Memory B cell (primary cell): ENCODE measurements around the gene NUMA1.

Source experiments
- ATAC-seq: fragments of 150-1000 bp; cut with Tn5 transposase; 2 replicates; pipeline ENCODE4 v1.10.0; 2021; ENCODE audit warnings: low read depth, mild to moderate bottlenecking, moderate library complexity
- DNase-seq, 2 donors: peaks; one replicate each; pipeline ENCODE4 v3.0.0; 2022; ENCODE audit warnings: low spot score in 2 of 2
- H3K27ac Mint-ChIP-seq: one replicate; pipeline ENCODE4 v1.8.0; 2022; ENCODE audit warnings: mild to moderate bottlenecking, moderate library complexity, mixed read lengths
- H3K27me3 Mint-ChIP-seq: one replicate; pipeline ENCODE4 v1.8.0; 2022; ENCODE audit warnings: mixed read lengths
- H3K36me3 Mint-ChIP-seq: one replicate; pipeline ENCODE4 v1.8.0; 2022; ENCODE audit warnings: mild to moderate bottlenecking, mixed read lengths
- H3K4me1 Mint-ChIP-seq: one replicate; pipeline ENCODE4 v1.8.0; 2022; ENCODE audit warnings: mixed read lengths
- H3K4me3 Mint-ChIP-seq: one replicate; pipeline ENCODE4 v1.8.0; 2022; ENCODE audit warnings: mild to moderate bottlenecking, moderate library complexity, mixed read lengths
- H3K9me3 Mint-ChIP-seq: one replicate; pipeline ENCODE4 v1.8.0; 2022; ENCODE audit warnings: mixed read lengths

The NUMA1 gene

GRCh38 chr11:72080326-72081183 is at the start of gene NUMA1, which contains the start of gene LRRC51:
TSS of gene NUMA1 (minus strand) at chr11:72080542. CDS start at chr11:72035943, 44,599 bp downstream.
TSS of gene LRRC51 (plus strand) at chr11:72080850. CDS start at chr11:72089084, 8,234 bp downstream.
- Mint-ChIP-seq H3K4me1 (peaks cover 29% of the 10 kb centered on the region), H3K27ac (peak within 1 kb of the TSS; percentile 99), H3K9me3 (no peaks in the 10 kb centered on the region), H3K36me3 (peaks cover under 1% of the 10 kb centered on the region), H3K4me3 (peak within 1 kb of the TSS; percentile 96), H3K27me3 (no peaks in the 10 kb centered on the region)
- DNase-seq (peak; percentile 94 to 96), ATAC-seq (peak; percentile 91)

- no peak for ATAC-seq
- H3K4me1 Mint-ChIP-seq: peaks cover 2% of the 10 kb centered on the region
- H3K36me3 Mint-ChIP-seq: peaks cover 10% of the 10 kb centered on the region
- no peak for DNase-seq
- H3K27ac Mint-ChIP-seq: no peak overlapping the region
- H3K27me3 Mint-ChIP-seq: peaks cover 15% of the 10 kb centered on the region
- no peak overlapping the region for H3K4me3 Mint-ChIP-seq
- peaks cover 12% of the 10 kb centered on the region for H3K9me3 Mint-ChIP-seq
Observed at GRCh38 chr11:72129381-72129780, 49.0 kb upstream of the NUMA1 start.

GRCh38 chr11:72127923-72128322 is 47.6 kb upstream of the NUMA1 start:
- peaks cover 10% of the 10 kb centered on the region for H3K36me3 Mint-ChIP-seq
- H3K4me3 Mint-ChIP-seq: no peak overlapping the region
- H3K27ac Mint-ChIP-seq: no peak overlapping the region
- no peaks in the 10 kb centered on the region for H3K4me1 Mint-ChIP-seq
- peaks cover 17% of the 10 kb centered on the region for H3K27me3 Mint-ChIP-seq
- no peak for DNase-seq
- H3K9me3 Mint-ChIP-seq: peaks cover 12% of the 10 kb centered on the region
- ATAC-seq: no peak

DNA sequence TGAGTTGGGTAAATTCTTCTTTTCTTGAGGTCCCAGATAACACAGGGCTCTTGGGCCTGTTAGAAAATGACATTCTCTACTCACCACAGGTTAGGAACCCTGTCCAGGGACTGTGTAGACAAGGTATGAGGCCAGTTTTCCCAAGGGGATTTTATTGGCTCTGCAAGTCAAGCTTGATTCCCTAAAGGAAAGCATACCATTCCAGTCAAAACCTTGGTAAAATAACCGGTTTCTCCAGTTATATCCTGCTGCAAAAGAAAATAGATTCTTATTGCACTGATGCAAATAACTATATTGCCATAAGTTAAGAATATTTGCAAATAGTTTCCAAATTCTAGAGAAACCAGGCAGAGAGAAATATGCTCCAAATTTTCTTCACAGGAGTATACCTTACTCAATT is 45.6 kb upstream of the NUMA1 start:
- H3K27me3 Mint-ChIP-seq: peaks cover 22% of the 10 kb centered on the region
- ATAC-seq: no peak
- no peaks in the 10 kb centered on the region for H3K4me1 Mint-ChIP-seq

DNA sequence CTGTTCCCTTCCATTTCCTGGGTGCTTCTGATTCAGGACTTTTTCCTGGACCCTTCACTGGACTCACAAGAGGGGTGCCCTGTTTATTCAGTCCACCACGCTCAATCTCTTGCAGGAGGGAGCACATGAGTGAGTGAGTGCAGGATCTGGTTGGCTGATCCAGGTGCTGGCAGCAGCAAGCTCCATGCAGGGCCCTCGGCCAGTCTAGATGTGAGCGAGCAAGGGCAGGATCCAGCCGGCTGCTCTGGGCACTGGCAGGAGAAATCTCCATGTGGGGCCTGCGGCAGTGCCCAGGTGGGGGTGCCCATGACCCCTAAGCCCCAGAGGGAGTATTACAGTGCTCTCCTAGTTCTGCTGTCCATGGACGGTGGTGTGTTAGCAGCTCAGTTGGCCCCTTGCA is 43.7 kb upstream of the NUMA1 start:
- H3K27me3 Mint-ChIP-seq: peaks cover 20% of the 10 kb centered on the region

More for the DNA sequence above, 45.6 kb upstream of the NUMA1 start:
- Mint-ChIP-seq H3K4me3 (no peak overlapping the region), H3K9me3 (peaks cover 12% of the 10 kb centered on the region), H3K36me3 (peaks cover 10% of the 10 kb centered on the region), H3K27ac (no peak overlapping the region)
- DNase-seq: no peak

DNA sequence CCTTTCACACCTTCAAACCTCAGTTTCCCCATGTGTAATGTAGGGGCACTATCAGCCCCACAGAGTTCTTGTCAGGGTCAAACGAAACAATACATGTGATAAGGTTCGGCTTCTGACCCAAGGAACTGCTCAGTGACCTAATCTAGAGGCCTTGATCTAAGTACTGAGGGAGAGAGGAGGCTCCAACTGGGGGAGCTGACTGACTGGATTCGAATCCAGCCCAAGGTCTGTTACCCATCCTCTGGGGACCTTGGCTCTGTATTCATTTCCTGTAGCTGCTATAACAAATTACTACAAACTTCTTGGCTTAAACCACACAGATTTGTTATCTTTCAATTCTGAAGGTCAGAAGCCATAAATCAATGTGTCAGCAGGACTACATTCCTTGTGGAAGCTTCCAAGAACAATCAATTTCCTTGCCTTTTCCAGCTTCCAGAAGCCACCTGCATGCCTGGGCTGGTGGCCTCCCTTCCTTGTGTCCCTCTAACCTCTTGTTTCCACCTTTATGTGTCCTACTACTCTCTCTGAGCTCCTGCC is 42.8 kb upstream of the NUMA1 start:
- H3K27ac Mint-ChIP-seq: no peak overlapping the region
- peaks cover 4% of the 10 kb centered on the region for H3K9me3 Mint-ChIP-seq
- H3K36me3 Mint-ChIP-seq: peaks cover 2% of the 10 kb centered on the region
- no peaks in the 10 kb centered on the region for H3K4me1 Mint-ChIP-seq
- no peak overlapping the region for H3K4me3 Mint-ChIP-seq
- no peak for ATAC-seq
- no peak for DNase-seq
- H3K27me3 Mint-ChIP-seq: peaks cover 19% of the 10 kb centered on the region

More for the DNA sequence above, 43.7 kb upstream of the NUMA1 start:
- H3K36me3 Mint-ChIP-seq: peaks cover 7% of the 10 kb centered on the region
- ATAC-seq (no peak), DNase-seq (no peak)
- H3K4me3 Mint-ChIP-seq: no peak overlapping the region
- H3K9me3 Mint-ChIP-seq: peaks cover 9% of the 10 kb centered on the region
- H3K4me1 Mint-ChIP-seq: no peaks in the 10 kb centered on the region
- H3K27ac Mint-ChIP-seq: no peak overlapping the region

- Mint-ChIP-seq H3K27me3 (peaks cover 20% of the 10 kb centered on the region), H3K9me3 (peaks cover 4% of the 10 kb centered on the region), H3K4me1 (no peaks in the 10 kb centered on the region), H3K4me3 (no peak overlapping the region), H3K27ac (no peak overlapping the region), H3K36me3 (peaks cover 2% of the 10 kb centered on the region)
- DNase-seq (no peak), ATAC-seq (no peak)
Observed at GRCh38 chr11:72122607-72123006, 42.3 kb upstream of the NUMA1 start.

GRCh38 chr11:72120930-72121329 is 40.6 kb upstream of the NUMA1 start:
- ATAC-seq (no peak), DNase-seq (no peak)
- no peak overlapping the region for H3K4me3 Mint-ChIP-seq
- H3K27me3 Mint-ChIP-seq: peaks cover 23% of the 10 kb centered on the region
- H3K4me1 Mint-ChIP-seq: no peaks in the 10 kb centered on the region
- peaks cover 2% of the 10 kb centered on the region for H3K9me3 Mint-ChIP-seq
- peaks cover 2% of the 10 kb centered on the region for H3K36me3 Mint-ChIP-seq
- H3K27ac Mint-ChIP-seq: no peak overlapping the region

DNA sequence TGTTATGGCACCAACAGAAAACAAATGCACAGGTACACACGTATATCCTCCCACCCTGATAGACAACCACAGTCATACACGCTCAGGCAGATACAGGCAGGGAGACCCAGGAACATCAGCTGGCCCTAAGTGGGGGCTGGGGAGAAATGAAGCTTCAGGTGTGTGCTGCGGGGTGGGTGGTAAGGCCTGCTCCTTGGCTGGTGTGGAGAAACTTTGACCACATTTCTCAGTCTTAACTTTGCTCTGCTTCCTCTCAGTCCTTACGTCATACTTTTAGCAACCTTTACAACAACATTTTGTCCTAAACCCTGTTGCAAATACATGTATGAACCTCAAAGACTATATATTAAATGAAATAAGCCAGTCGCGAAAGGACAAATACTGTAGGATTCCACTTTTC is 38.9 kb upstream of the NUMA1 start:
- Mint-ChIP-seq H3K36me3 (peaks cover 2% of the 10 kb centered on the region), H3K4me3 (no peak overlapping the region), H3K4me1 (no peaks in the 10 kb centered on the region), H3K27ac (no peak overlapping the region), H3K9me3 (no peaks in the 10 kb centered on the region), H3K27me3 (peaks cover 20% of the 10 kb centered on the region)
- ATAC-seq (no peak), DNase-seq (no peak)

DNA sequence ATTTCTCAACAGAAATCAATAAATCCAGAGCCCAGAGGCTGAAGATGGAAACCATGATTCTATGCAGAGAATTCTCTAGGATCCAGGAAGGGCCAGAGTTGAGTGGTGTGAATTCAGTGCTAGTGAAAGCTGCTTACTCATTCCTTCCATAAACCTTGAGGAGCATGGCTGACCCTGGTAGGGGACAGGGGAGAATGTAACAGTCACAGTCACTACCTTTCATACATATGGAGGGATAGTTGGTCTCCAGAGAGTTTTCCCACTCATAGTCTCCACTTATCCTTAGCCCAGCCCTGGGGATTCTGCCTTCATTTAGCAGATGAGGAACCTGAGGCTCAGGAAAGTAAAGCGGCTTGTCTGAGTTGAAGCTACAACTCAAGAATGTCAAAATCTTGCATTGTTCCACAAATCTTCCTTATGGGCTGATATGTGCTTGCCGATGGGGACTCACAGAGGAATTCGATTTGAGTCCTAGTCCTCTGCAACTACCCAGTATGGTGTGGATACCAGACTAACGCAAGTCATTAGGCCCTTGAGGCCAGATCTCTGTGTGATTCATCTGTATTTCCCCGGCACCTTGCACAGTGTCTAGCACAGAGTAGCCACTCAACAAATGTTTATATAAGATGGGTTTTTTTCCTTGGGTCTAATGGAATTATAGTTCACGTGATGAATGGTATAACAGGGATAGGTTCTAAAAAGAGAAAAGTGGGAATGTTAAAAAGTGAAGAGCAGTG is 35.8 kb upstream of the NUMA1 start:
- peaks cover 11% of the 10 kb centered on the region for H3K4me1 Mint-ChIP-seq
- ATAC-seq (no peak), DNase-seq (no peak)
- no peak overlapping the region for H3K4me3 Mint-ChIP-seq
- no peaks in the 10 kb centered on the region for H3K9me3 Mint-ChIP-seq
- H3K36me3 Mint-ChIP-seq: peaks cover 2% of the 10 kb centered on the region
- peaks cover 14% of the 10 kb centered on the region for H3K27me3 Mint-ChIP-seq
- H3K27ac Mint-ChIP-seq: no peak overlapping the region

DNA sequence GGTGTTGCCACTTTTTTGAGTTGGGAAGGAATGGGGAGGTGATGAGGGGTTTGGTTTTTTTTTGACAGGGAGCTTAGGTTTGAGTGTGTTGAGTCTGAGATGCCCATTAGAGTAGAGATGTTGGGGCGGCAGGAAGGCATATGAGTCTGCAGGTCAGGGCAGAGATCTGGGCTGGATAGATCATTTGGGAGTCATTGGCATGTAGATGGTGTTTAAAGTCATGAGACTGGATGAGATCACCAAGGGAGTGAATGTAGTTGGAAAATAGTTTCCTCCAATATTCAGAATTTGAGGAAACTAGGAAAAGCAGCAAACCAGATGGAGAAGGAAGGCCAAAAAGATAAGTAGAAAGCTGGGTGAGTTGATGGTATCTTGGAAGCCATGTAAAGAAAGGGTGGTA is 34.2 kb upstream of the NUMA1 start:
- H3K4me1 Mint-ChIP-seq: peaks cover 16% of the 10 kb centered on the region
- ATAC-seq (no peak), DNase-seq (no peak)
- H3K27me3 Mint-ChIP-seq: peaks cover 9% of the 10 kb centered on the region
- no peak overlapping the region for H3K4me3 Mint-ChIP-seq
- H3K36me3 Mint-ChIP-seq: peaks cover 4% of the 10 kb centered on the region
- H3K9me3 Mint-ChIP-seq: no peaks in the 10 kb centered on the region
- H3K27ac Mint-ChIP-seq: no peak overlapping the region

- Mint-ChIP-seq H3K4me1 (peaks cover 16% of the 10 kb centered on the region), H3K27me3 (peaks cover 6% of the 10 kb centered on the region), H3K36me3 (peaks cover 4% of the 10 kb centered on the region), H3K9me3 (no peaks in the 10 kb centered on the region), H3K27ac (peak overlapping the region; percentile 95), H3K4me3 (peak overlapping the region; percentile 95)
- ATAC-seq: peak; percentile 0
- DNase-seq: no peak
Observed at GRCh38 chr11:72112978-72113808, 32.9 kb upstream of the NUMA1 start.

- peaks cover 6% of the 10 kb centered on the region for H3K36me3 Mint-ChIP-seq
Observed at GRCh38 chr11:72112143-72112977, 32.0 kb upstream of the NUMA1 start, which contains the start of gene ANAPC15. TSS of gene ANAPC15 (minus strand) at chr11:72112695. CDS start at chr11:72111276, 1,419 bp downstream.

More at GRCh38 chr11:72112143-72112977, 32.0 kb upstream of the NUMA1 start, which contains the start of gene ANAPC15:
- H3K27ac Mint-ChIP-seq: peak within 1 kb of the TSS; percentile 95
- DNase-seq (peak; percentile 92 to 97), ATAC-seq (peak; percentile 84)
- peaks cover 4% of the 10 kb centered on the region for H3K27me3 Mint-ChIP-seq
- H3K4me1 Mint-ChIP-seq: peaks cover 16% of the 10 kb centered on the region
- peak within 1 kb of the TSS; percentile 95 for H3K4me3 Mint-ChIP-seq
- no peaks in the 10 kb centered on the region for H3K9me3 Mint-ChIP-seq
